HG03039 (cell line): ENCODE results near the gene DPP6.
"Not testable (repeated sequence)": the region's sequence is repeated elsewhere in the genome, so short reads cannot be mapped to it uniquely, and the experiment has no call there.

Source experiments
- ATAC-seq: cut with Tn5 transposase; IDR thresholded peaks from one replicate; pipeline ENCODE4 v1.9.1; 2021; ENCODE audit warnings: mild to moderate bottlenecking, moderate library complexity; ENCODE audit not compliant: unreplicated experiment

DPP6 gene

DNA sequence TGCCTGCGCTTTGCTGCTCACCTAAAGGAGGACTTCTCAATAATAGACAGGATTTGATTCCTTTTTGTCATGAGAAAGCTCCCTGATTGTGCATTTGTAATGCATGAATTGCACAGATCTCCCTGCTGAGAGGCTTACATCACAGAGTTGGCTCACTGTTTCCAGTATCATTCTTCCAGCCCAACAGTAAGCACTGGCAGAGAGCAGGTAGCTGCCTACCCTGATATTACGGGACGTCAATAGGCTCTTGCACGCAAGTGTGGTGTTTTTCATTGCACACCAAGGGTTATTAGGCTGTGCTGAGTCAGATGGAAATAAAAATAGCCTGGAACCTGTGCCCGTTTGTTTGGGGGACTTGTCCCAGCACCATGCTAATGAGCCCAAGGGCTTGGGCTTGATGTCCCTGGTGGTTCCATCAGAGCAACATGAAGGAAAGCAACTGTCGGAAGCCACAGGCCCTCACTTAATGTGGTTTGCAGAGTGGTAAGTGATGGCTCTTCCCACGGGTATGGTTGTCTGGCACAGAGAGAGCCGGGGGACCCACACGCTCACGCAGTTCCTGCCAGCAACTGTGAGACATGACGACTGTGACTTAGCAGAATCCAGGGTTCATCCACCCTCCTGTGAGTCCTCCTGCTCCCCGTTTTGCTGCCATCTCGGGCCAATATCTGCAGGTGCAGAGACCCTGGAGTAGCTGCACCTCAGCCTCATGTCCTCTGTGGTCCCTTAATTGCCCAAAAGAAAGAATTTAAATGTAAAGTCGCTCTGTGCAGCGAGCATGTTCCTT is 20.4 kb downstream of the DPP6 start:
- not testable (repeated sequence) for ATAC-seq

- ATAC-seq = not testable (repeated sequence)
These were observed 26.3 kb downstream of the DPP6 start for GRCh38 chr7:154078523-154078922.

DNA sequence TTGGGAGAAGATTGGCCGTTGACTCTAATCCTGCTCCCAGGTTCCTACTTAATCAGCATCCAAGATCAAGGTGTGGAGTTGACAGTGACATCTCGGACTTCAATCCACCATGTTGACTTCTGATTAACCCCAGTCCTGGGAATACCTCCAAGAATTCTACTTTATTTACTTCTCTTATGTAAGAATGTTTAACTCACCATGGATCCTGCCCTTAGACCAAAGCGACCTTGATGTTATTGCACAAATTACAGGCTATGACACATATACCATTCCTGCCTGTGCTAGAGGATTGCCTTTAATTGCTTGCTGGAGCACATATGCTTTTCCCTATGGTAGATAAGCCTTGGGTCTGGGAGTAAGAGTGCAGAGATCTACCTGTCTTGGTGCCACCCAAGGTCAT is 28.1 kb downstream of the DPP6 start:
- not testable (repeated sequence) for ATAC-seq

DNA sequence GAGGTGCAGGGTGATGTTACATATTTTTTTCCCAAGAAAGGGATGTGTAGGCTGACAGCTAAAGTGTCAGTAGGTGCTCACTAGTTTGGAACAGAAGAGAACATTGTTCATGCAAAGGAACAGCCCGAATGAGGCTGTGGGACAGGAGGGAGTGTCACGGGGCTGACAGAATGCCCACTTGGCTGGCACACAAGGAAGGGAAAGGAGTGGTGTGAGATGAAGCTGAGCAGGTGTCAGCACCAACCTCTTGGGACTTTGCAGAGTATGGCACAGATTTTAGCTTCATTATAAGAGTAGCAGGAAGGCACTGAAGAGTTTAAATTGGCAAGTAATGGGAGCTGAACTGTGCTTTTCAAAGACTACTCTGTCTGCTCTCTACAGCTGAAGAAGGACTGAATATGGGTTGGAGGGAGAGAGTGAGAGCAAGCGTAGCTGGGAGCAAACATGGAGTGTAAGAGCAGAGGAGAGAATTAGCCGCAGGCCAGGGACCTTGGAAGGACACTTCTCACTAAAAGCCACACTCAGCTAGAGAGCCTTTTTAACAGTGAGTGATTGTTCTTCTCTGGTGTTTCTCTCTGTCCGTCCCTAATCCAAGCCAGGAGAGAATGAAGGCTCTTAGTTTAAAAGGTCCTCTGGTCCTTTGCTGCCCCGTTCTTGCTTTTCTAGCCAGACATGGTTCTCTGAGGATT is 35.0 kb downstream of the DPP6 start:
- not testable (repeated sequence) for ATAC-seq

GRCh38 chr7:154092093-154092492 is 39.9 kb downstream of the DPP6 start:
- not testable (repeated sequence) for ATAC-seq

- not testable (repeated sequence) for ATAC-seq
These were observed 43.0 kb downstream of the DPP6 start for GRCh38 chr7:154095201-154095600.

DNA sequence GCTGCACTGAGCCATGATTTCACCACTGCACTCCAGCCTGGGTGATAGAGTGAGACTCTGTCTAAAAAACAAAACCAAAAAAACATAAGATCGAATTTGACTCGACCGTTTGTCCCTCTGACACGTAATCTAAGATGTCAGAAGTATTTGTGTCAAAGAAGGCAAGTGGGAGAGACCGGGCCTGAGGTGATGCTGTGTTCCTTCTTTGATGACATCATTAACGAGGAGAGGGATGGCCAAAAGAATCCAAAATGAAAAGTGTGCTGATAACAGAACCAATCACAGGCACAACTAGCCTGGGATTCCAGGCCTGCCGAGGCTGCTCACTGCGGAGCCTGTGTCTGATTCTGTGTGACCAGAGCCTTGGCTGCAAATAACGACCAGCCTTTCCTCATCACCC is 52.9 kb downstream of the DPP6 start:
- ATAC-seq = not testable (repeated sequence)

DNA sequence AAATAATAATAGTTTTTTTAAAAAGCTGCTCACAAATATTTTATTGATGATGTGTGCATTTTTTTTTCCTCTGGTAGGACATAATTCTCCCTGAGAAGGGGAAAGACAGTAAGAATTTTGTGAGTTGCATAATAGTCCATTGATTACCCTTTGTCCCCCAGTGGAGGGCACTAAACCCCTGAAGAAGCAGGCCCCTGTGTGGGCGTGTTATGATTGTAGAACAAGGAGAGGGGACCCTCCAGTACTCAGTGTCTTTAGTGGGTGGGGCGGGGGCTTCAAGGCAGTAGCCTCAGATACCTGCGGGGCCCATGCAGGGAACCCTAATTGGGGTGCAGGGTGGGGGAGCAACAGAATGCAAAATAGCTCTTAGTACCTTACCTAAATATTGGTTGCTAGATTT is 57.4 kb downstream of the DPP6 start:
- not testable (repeated sequence) for ATAC-seq

- not testable (repeated sequence) for ATAC-seq
These were observed 61.6 kb downstream of the DPP6 start for GRCh38 chr7:154113732-154114351.

GRCh38 chr7:154117411-154118390 is 65.5 kb downstream of the DPP6 start:
- not testable (repeated sequence) for ATAC-seq

GRCh38 chr7:154120825-154121224 is 68.6 kb downstream of the DPP6 start:
- not testable (repeated sequence) for ATAC-seq

- not testable (repeated sequence) for ATAC-seq
These were observed 70.5 kb downstream of the DPP6 start for GRCh38 chr7:154122720-154123119.

- ATAC-seq = not testable (repeated sequence)
These were observed 71.2 kb downstream of the DPP6 start for GRCh38 chr7:154123397-154123796.

DNA sequence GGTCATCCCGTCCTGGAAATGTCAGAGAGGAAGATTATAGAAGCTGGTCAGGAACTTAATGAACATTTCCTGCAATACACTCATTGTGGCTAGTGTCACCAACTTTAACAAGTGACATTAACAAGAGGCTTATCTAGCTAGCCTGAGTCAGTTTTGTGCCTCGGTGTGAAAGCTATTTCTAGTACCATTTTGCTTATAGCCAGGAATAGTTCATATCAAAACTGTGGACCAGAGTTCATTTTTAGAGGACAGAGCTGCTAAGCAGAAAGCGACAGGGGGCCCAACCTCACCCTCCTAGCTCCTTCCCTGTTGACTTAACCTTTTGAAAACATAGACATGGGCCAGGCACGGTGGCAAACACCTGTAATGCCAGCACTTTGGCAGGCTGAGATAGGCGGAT is 76.9 kb downstream of the DPP6 start:
- not testable (repeated sequence) for ATAC-seq

GRCh38 chr7:154132617-154133016 is 80.4 kb downstream of the DPP6 start:
- not testable (repeated sequence) for ATAC-seq

- not testable (repeated sequence) for ATAC-seq
These were observed 81.6 kb downstream of the DPP6 start for GRCh38 chr7:154133703-154134277.

GRCh38 chr7:154134698-154135097 is 82.5 kb downstream of the DPP6 start:
- not testable (repeated sequence) for ATAC-seq

- ATAC-seq = not testable (repeated sequence)
These were observed 83.4 kb downstream of the DPP6 start for GRCh38 chr7:154135646-154136045.

DNA sequence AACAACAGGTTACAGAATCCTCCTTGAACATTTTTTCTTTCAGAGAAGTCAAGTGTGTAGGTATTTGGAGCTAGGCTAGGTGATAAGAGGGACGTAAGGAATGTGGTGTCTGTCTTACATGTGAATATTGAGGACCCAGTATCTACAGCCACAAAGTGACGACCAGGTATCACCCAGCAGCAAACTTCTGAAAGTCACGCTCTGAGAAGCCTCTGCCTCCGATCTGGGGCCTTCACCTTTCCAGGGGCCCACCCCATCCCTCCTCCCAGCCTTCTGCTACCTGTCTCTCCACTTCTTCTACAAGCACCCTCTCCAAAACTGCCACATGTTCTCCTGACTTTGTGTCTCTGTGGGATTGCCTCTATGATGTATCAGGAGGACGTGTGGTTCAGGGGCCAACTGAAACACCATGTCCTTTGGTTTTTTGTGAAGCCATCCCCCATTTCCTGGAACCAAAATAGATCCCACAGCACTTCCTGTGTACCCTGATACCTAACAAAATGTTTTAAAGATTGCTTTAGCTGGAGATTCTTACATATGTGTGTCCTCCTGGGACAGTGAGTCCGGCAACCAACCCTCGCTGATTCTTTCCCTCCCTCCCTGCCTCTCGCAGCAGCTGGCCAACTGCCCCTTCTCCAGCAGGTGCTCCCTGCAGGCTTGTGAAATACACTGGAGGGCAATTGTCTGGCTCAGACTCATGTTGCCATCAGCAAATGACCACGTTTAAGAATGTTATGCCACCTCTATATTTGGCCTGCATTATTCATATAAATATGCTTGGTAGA is 93.9 kb downstream of the DPP6 start:
- ATAC-seq = not testable (repeated sequence)
